Common myeloid progenitor, CD34-positive (primary cell): ENCODE data around the gene PSMA4. TPM values are rescaled to one million over a fixed set of nuclear protein-coding genes. Genes with fewer than 3 reads are reported as not detected.
A peak's percentile ranks its signal among the peaks of the same experiment; 100 is the strongest.

Experiments
- CTCF ChIA-PET: fragments of 350-600 bp; sonication (Branson Sonifier 250); formaldehyde crosslinking; loops from one replicate; lab custom pipeline; 2021; ENCODE audit warnings: antibody characterized with exemption; lab: Charles Lee
- POLR2A ChIA-PET: fragments of 350-600 bp; sonication (Branson Sonifier 250); formaldehyde crosslinking; loops from one replicate; lab custom pipeline; 2021; ENCODE audit warnings: antibody characterized with exemption; lab: Charles Lee
- DNase-seq, 3 donors: peaks; one replicate each; pipeline versions ENCODE4 v3.0.0 to v3.0.0-alpha.2; 2013
- H3K27ac ChIP-seq, 2 experiments: 1 replicate in 1 of 2; 2 replicates in 1 of 2; pipeline ENCODE4 v1.7.0; 2013; ENCODE audit warnings: inconsistent platforms in 2 of 2, low read length in 2 of 2, mild to moderate bottlenecking in 2 of 2, low read depth in 1 of 2, moderate library complexity in 1 of 2; ENCODE audit not compliant: severe bottlenecking in 2 of 2, insufficient read depth in 1 of 2, poor library complexity in 1 of 2
- H3K27me3 ChIP-seq, 5 experiments: replicated peaks in 2 of 5; 1 replicate in 3 of 5; 2 replicates in 2 of 5; pipeline versions ENCODE4 v1.6.1 to v1.7.0; 2013; ENCODE audit warnings: low read length in 4 of 5, mild to moderate bottlenecking in 2 of 5, moderate library complexity in 2 of 5, inconsistent platforms in 1 of 5; ENCODE audit not compliant: insufficient read depth in 5 of 5, control insufficient read depth in 4 of 5
- H3K36me3 ChIP-seq, 4 experiments: 1 replicate in 2 of 4; 2 replicates in 2 of 4; pipeline versions ENCODE4 v1.6.1 to v1.7.0; 2013; ENCODE audit warnings: low read length in 3 of 4, control low read depth in 1 of 4, mild to moderate bottlenecking in 1 of 4; ENCODE audit not compliant: control insufficient read depth in 4 of 4, insufficient read depth in 4 of 4
- H3K4me1 ChIP-seq, 4 experiments: 1 replicate in 3 of 4; 2 replicates in 1 of 4; pipeline versions ENCODE4 v1.6.1 to v1.7.1; 2013; ENCODE audit warnings: low read length in 3 of 4, mild to moderate bottlenecking in 3 of 4, control low read depth in 1 of 4, inconsistent platforms in 1 of 4, moderate library complexity in 1 of 4; ENCODE audit not compliant: control insufficient read depth in 4 of 4, insufficient read depth in 4 of 4; ENCODE audit errors: control extremely low read depth in 1 of 4
- H3K4me3 ChIP-seq, 7 experiments: 1 replicate in 4 of 7; 2 replicates in 3 of 7; pipeline versions ENCODE4 v1.5.1 to v1.7.0; 2013; ENCODE audit warnings: mild to moderate bottlenecking in 7 of 7, low read length in 6 of 7, moderate library complexity in 6 of 7, inconsistent platforms in 2 of 7, low read depth in 2 of 7, control low read depth in 1 of 7; ENCODE audit not compliant: insufficient read depth in 4 of 7, control insufficient read depth in 1 of 7; ENCODE audit errors: extremely low read depth in 1 of 7
- H3K9me3 ChIP-seq, 5 experiments: 1 replicate in 4 of 5; 2 replicates in 1 of 5; pipeline versions ENCODE4 v1.6.1 to v1.7.1; 2013; ENCODE audit warnings: low read length in 4 of 5, mild to moderate bottlenecking in 2 of 5, inconsistent platforms in 1 of 5, low read depth in 1 of 5, moderate library complexity in 1 of 5; ENCODE audit not compliant: control insufficient read depth in 4 of 5, insufficient read depth in 2 of 5; ENCODE audit errors: control extremely low read depth in 1 of 5
- WGBS: methylation state at CpG from one replicate; pipeline ENCODE4 v1.1.5; 2013; ENCODE audit not compliant: insufficient coverage; 5-methylcytosine and 5-hydroxymethylcytosine counted together
- polyA plus RNA-seq: library from polyadenylated mRNA; unstranded; fragments of 120-200 nt; gene quantifications from one replicate; pipeline ENCODE4 v1.2.1, GENCODE V29; 2013

Gene PSMA4
- polyA plus RNA-seq = 257 TPM

- H3K27me3 ChIP-seq = no peaks in the 10 kb centered on the region
- ChIA-PET POLR2A (interaction anchor here (0.5 to 1.7 kb wide), 3 partner anchors 24 to 73 kb away, joined by 3 to 15 read pairs (median 4); partner anchors contain the start of gene CHRNA5), CTCF (interaction anchor here (0.6 to 3.0 kb wide), 5 partner anchors 23 to 44 kb away, joined by 3 to 9 read pairs (median 3); partner anchors contain the start of gene CHRNA5)
- no peaks in the 10 kb centered on the region for H3K9me3 ChIP-seq
- WGBS = 0% methylated on average over 28 of the region's 56 CpGs
- peak within 1 kb of the TSS; percentile 84 to 95 (median 93) for H3K4me3 ChIP-seq
- H3K27ac ChIP-seq = peak within 1 kb of the TSS; percentile 97 to 99
- peak; percentile 90 to 95 (median 95) for DNase-seq
- peaks cover 7 to 21% (median 16%) of the 10 kb centered on the region in 4 experiments for H3K4me1 ChIP-seq
- peaks cover 8 to 29% (median 20%) of the 10 kb centered on the region in 4 experiments for H3K36me3 ChIP-seq
These were observed at the start of gene PSMA4 for GRCh38 chr15:78540141-78540870. Gene PSMA4, plus strand, starts transcription at chr15:78540444. Its CDS starts 1,484 bp downstream, at chr15:78541928.

GRCh38 chr15:78492872-78493271 lies 47.4 kb upstream of the PSMA4 start:
- Histone ChIP-seq H3K27me3 (no peaks in the 10 kb centered on the region), H3K36me3 (peaks cover 17 to 72% (median 46%) of the 10 kb centered on the region in 4 experiments), H3K4me1 (peaks cover 0 to 10% (median 8%) of the 10 kb centered on the region in 4 experiments), H3K9me3 (no peaks in the 10 kb centered on the region), H3K4me3 (no peak overlapping the region), H3K27ac (peak overlapping the region in 1 of 2 experiments; percentile 16)
- no CpG with 5 or more reads among the region's 1 CpG for WGBS
- CTCF ChIA-PET = no interaction called here
- POLR2A ChIA-PET = no interaction called here
- DNase-seq = peak in 2 of 3 donors; percentile 18 to 28

- Histone ChIP-seq H3K27me3 (peaks cover 0 to 2% (median 0%) of the 10 kb centered on the region in 5 experiments), H3K4me3 (no peak overlapping the region), H3K9me3 (peaks cover 0 to 3% (median 0%) of the 10 kb centered on the region in 5 experiments), H3K27ac (no peak overlapping the region), H3K36me3 (peaks cover 7 to 43% (median 23%) of the 10 kb centered on the region in 4 experiments), H3K4me1 (peaks cover 0 to 2% (median 1%) of the 10 kb centered on the region in 4 experiments)
- WGBS = 100% methylated on average over 3 of the region's 4 CpGs
- DNase-seq = no peak
- ChIA-PET CTCF (no interaction called here), POLR2A (no interaction called here)
These were observed 38.4 kb upstream of the PSMA4 start for GRCh38 chr15:78501857-78502256.

GRCh38 chr15:78502641-78503040 lies 37.6 kb upstream of the PSMA4 start:
- H3K9me3 ChIP-seq = peaks cover 0 to 3% (median 0%) of the 10 kb centered on the region in 5 experiments
- ChIA-PET POLR2A (no interaction called here), CTCF (no interaction called here)
- peaks cover 7 to 35% (median 17%) of the 10 kb centered on the region in 4 experiments for H3K36me3 ChIP-seq
- peaks cover 0 to 2% (median 0%) of the 10 kb centered on the region in 5 experiments for H3K27me3 ChIP-seq
- H3K4me1 ChIP-seq = peaks cover 0 to 10% (median 8%) of the 10 kb centered on the region in 4 experiments
- no peak overlapping the region for H3K4me3 ChIP-seq
- no peak for DNase-seq
- no peak overlapping the region for H3K27ac ChIP-seq
- 100% methylated on average over 1 of the region's 2 CpGs for WGBS

- H3K27ac ChIP-seq = no peak within 1 kb of the TSS
- peak within 1 kb of the TSS; percentile 62 to 83 (median 76) for H3K4me3 ChIP-seq
- DNase-seq = peak; percentile 80 to 86 (median 84)
- ChIA-PET CTCF (interaction anchor here (0.9 kb wide), 1 partner anchor 10 kb away, joined by 3 read pairs; no protein-coding TSS in a partner anchor), POLR2A (no interaction called here)
- WGBS = 3% methylated on average over 55 of the region's 63 CpGs
- H3K9me3 ChIP-seq = no peaks in the 10 kb centered on the region
- peaks cover 0 to 11% (median 8%) of the 10 kb centered on the region in 5 experiments for H3K27me3 ChIP-seq
- no peaks in the 10 kb centered on the region for H3K36me3 ChIP-seq
- H3K4me1 ChIP-seq = peaks cover 0 to 17% (median 15%) of the 10 kb centered on the region in 4 experiments
These were observed 33.0 kb upstream of the PSMA4 start, which contains the start of gene HYKK for GRCh38 chr15:78506971-78507830. Gene HYKK, plus strand, starts transcription at chr15:78507577. Its CDS starts 5,512 bp downstream, at chr15:78513089.

GRCh38 chr15:78507831-78508160 lies 32.4 kb upstream of the PSMA4 start:
- Histone ChIP-seq H3K4me3 (peak overlapping the region; percentile 62 to 83 (median 76)), H3K27ac (no peak overlapping the region), H3K9me3 (no peaks in the 10 kb centered on the region), H3K4me1 (peaks cover 0 to 17% (median 15%) of the 10 kb centered on the region in 4 experiments), H3K36me3 (no peaks in the 10 kb centered on the region), H3K27me3 (peaks cover 0 to 11% (median 8%) of the 10 kb centered on the region in 5 experiments)
- ChIA-PET POLR2A (no interaction called here), CTCF (interaction anchor here (0.9 to 1.3 kb wide), 2 partner anchors 10 to 32 kb away, joined by 3 read pairs; partner anchors contain the start of gene PSMA4)
- no peak for DNase-seq
- WGBS = 0% methylated on average over 13 of the region's 13 CpGs
